Measurements from ENCODE around the gene UNC79. TPM values are rescaled to one million over a fixed set of nuclear protein-coding genes. Genes with fewer than 3 reads are reported as not detected.

Gene UNC79
- total RNA-seq, 2 experiments from 2014 or later, result 0.04 to 0.05 TPM

DNA sequence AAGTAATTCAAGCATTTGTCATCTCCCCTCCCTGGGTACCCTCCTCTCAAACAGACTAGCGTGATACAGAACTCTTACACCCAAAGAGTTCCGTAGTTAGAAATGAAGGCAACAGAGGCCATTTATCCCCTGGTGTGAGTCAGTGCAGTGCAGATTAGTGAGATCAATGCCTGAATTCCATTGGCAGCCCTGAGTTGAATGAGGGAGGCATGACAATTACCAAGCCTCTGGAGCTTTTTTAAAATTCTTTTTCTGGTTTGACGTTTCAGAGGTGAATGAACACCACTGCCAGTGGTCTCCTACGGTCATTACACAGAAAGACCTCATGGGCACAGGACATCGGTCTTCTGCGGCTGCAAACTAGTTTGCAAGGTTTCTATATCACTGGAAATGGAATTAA lies 263.2 kb downstream of the UNC79 start:
- peaks cover 2% of the 10 kb centered on the region for H3K9me3 Mint-ChIP-seq
- H3K27ac Mint-ChIP-seq, result no peak overlapping the region
- intact Hi-C loops (cut with micrococcal nuclease), result no loop called here
- peaks cover 11% of the 10 kb centered on the region for H3K27me3 Mint-ChIP-seq
- H3K4me1 Mint-ChIP-seq (ENCODE audit: low read depth), result no peaks in the 10 kb centered on the region
- TF ChIP-seq, protein P1, sequence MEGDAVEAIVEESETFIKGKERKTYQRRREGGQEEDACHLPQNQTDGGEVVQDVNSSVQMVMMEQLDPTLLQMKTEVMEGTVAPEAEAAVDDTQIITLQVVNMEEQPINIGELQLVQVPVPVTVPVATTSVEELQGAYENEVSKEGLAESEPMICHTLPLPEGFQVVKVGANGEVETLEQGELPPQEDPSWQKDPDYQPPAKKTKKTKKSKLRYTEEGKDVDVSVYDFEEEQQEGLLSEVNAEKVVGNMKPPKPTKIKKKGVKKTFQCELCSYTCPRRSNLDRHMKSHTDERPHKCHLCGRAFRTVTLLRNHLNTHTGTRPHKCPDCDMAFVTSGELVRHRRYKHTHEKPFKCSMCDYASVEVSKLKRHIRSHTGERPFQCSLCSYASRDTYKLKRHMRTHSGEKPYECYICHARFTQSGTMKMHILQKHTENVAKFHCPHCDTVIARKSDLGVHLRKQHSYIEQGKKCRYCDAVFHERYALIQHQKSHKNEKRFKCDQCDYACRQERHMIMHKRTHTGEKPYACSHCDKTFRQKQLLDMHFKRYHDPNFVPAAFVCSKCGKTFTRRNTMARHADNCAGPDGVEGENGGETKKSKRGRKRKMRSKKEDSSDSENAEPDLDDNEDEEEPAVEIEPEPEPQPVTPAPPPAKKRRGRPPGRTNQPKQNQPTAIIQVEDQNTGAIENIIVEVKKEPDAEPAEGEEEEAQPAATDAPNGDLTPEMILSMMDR (IDR thresholded peaks at IDR 0.05), result no peak
- ATAC-seq (no peak), DNase-seq (no peak)
- no peaks in the 10 kb centered on the region for H3K36me3 Mint-ChIP-seq (ENCODE audit: low read depth)
- H3K4me3 Mint-ChIP-seq, result no peak overlapping the region
- CTCF ChIA-PET, result no interaction called here
- POLR2A ChIA-PET, result no interaction called here

GRCh38 chr14:93700928-93701327 lies 270.2 kb downstream of the UNC79 start:
- no peaks in the 10 kb centered on the region for H3K4me1 Mint-ChIP-seq (ENCODE audit: low read depth)
- H3K36me3 Mint-ChIP-seq (ENCODE audit: low read depth), result no peaks in the 10 kb centered on the region
- intact Hi-C loops (cut with micrococcal nuclease), result no loop called here
- no peak overlapping the region for H3K27ac Mint-ChIP-seq
- H3K27me3 Mint-ChIP-seq, result peaks cover 9% of the 10 kb centered on the region
- DNase-seq, result no peak
- CTCF ChIA-PET, result no interaction called here
- POLR2A ChIA-PET, result no interaction called here
- no peak for ATAC-seq
- H3K4me3 Mint-ChIP-seq, result no peak overlapping the region
- TF ChIP-seq, protein P1 (IDR thresholded peaks at IDR 0.05), result no peak
- peaks cover 6% of the 10 kb centered on the region for H3K9me3 Mint-ChIP-seq

DNA sequence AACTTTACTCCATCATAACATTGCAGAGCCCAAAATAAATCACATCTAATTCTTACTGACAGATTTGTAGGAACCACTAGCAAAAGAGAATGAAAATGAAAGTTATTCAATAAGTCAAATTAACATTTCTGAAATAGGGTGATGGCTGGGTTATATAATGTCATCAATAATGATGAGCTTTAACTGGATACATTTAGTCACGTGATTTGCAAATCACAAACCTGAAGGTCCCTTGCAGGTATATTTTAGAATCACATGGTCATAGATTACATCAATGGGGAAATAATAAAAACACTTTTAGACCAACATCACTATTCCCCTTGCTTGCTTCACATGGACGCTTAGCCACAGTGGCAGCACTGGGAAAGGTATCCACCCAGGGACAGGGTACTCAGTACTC lies 270.8 kb downstream of the UNC79 start:
- ChIA-PET POLR2A (no interaction called here), CTCF (no interaction called here)
- DNase-seq, result no peak
- ATAC-seq, result no peak
- intact Hi-C loops (cut with micrococcal nuclease), result no loop called here
- H3K9me3 Mint-ChIP-seq, result peaks cover 6% of the 10 kb centered on the region
- peaks cover 9% of the 10 kb centered on the region for H3K27me3 Mint-ChIP-seq
- no peaks in the 10 kb centered on the region for H3K4me1 Mint-ChIP-seq (ENCODE audit: low read depth)
- TF ChIP-seq, protein P1 (IDR thresholded peaks at IDR 0.05), result no peak
- H3K27ac Mint-ChIP-seq, result no peak overlapping the region
- H3K4me3 Mint-ChIP-seq, result no peak overlapping the region
- no peaks in the 10 kb centered on the region for H3K36me3 Mint-ChIP-seq (ENCODE audit: low read depth)

DNA sequence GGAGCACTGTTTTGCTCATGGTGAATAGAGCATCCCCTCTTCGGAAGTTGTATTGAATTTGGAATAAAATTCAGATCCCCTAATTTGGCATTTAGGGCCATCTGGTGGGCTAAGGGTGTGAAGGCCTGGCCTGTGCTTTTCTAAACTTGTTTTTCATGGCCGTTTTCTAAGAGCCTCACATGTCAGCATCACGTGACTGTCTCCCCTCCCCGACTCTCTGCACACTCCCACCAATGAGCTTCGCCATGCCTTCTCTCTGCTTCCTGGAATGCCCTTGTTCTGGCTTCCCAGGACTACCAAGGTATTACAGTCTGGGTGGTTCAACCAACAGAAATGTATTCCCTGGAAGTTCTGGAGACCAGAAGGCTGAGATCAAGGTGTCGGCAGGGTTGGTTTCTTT lies 272.2 kb downstream of the UNC79 start:
- H3K4me3 Mint-ChIP-seq, result no peak overlapping the region
- no peak for DNase-seq
- ChIA-PET POLR2A (no interaction called here), CTCF (no interaction called here)
- peaks cover 6% of the 10 kb centered on the region for H3K9me3 Mint-ChIP-seq
- TF ChIP-seq, protein P1 (IDR thresholded peaks at IDR 0.05), result no peak
- no peaks in the 10 kb centered on the region for H3K4me1 Mint-ChIP-seq (ENCODE audit: low read depth)
- no peaks in the 10 kb centered on the region for H3K36me3 Mint-ChIP-seq (ENCODE audit: low read depth)
- no peak overlapping the region for H3K27ac Mint-ChIP-seq
- ATAC-seq, result no peak
- intact Hi-C loops (cut with micrococcal nuclease), result no loop called here
- H3K27me3 Mint-ChIP-seq, result peaks cover 9% of the 10 kb centered on the region

GRCh38 chr14:93703941-93704340 lies 273.2 kb downstream of the UNC79 start:
- CTCF ChIA-PET, result no interaction called here

More at GRCh38 chr14:93703941-93704340, 273.2 kb downstream of the UNC79 start:
- Mint-ChIP-seq H3K27ac (no peak overlapping the region), H3K4me1 (ENCODE audit: low read depth) (no peaks in the 10 kb centered on the region), H3K36me3 (ENCODE audit: low read depth) (no peaks in the 10 kb centered on the region), H3K4me3 (no peak overlapping the region), H3K9me3 (peaks cover 4% of the 10 kb centered on the region), H3K27me3 (peaks cover 9% of the 10 kb centered on the region)
- intact Hi-C loops (cut with micrococcal nuclease), result no loop called here
- TF ChIP-seq, protein P1 (IDR thresholded peaks at IDR 0.05), result no peak
- POLR2A ChIA-PET, result no interaction called here
- ATAC-seq (no peak), DNase-seq (no peak)
